CD14-positive monocyte (primary cell): ENCODE measurements around the gene BCDIN3D. TPM values are rescaled to one million over a fixed set of nuclear protein-coding genes. Genes with fewer than 3 reads are reported as not detected.

Experiments
- DNase-seq, 3 donors: peaks; one replicate each; pipeline ENCODE4 v3.0.0-alpha.2; 2011 to 2022
- H2AFZ ChIP-seq: 2 replicates; pipeline ENCODE4 v1.6.0; 2012; ENCODE audit warnings: mild to moderate bottlenecking, low read depth, low read length, inconsistent platforms; ENCODE audit not compliant: insufficient read depth, poor library complexity, severe bottlenecking
- H3K27ac ChIP-seq, 2 donors: 1 replicate in 1 of 2; 2 replicates in 1 of 2; pipeline ENCODE4 v1.5.1; 2012 to 2013; ENCODE audit warnings: low read length in 2 of 2, control low read depth in 1 of 2, inconsistent platforms in 1 of 2, low read depth in 1 of 2, mild to moderate bottlenecking in 1 of 2
- H3K27me3 ChIP-seq, 2 donors: one replicate each; pipeline versions ENCODE4 v1.6.0 to v1.6.1; 2011 to 2013; ENCODE audit warnings: low read length in 2 of 2; ENCODE audit not compliant: control insufficient read depth in 2 of 2, insufficient read depth in 2 of 2
- H3K36me3 ChIP-seq, 2 donors: replicated peaks in 1 of 2; 1 replicate in 1 of 2; 2 replicates in 1 of 2; pipeline versions ENCODE4 v1.5.1 to v1.6.1; 2012 to 2013; ENCODE audit warnings: low read length in 2 of 2, control low read depth in 1 of 2, inconsistent platforms in 1 of 2, mild to moderate bottlenecking in 1 of 2; ENCODE audit not compliant: insufficient read depth in 2 of 2, control insufficient read depth in 1 of 2
- H3K4me1 ChIP-seq, 2 donors: 1 replicate in 1 of 2; 2 replicates in 1 of 2; pipeline versions ENCODE4 v1.5.1 to v1.6.1; 2012 to 2013; ENCODE audit warnings: low read length in 2 of 2, control low read depth in 1 of 2, inconsistent platforms in 1 of 2, mild to moderate bottlenecking in 1 of 2, moderate library complexity in 1 of 2; ENCODE audit not compliant: insufficient read depth in 2 of 2, control insufficient read depth in 1 of 2
- H3K4me2 ChIP-seq: replicated peaks from 2 replicates; pipeline ENCODE3; 2012; ENCODE audit warnings: low read length, moderate library complexity, mild to moderate bottlenecking; ENCODE audit not compliant: poor library complexity, severe bottlenecking; ENCODE audit errors: extremely low read depth
- H3K4me3 ChIP-seq, 3 experiments: fragments of 200-600 bp in 1 of 3; sonication (generic) in 1 of 3; replicated peaks in 1 of 3; 1 replicate in 2 of 3; 2 replicates in 1 of 3; pipeline ENCODE4 v1.5.1; 2011 to 2013; ENCODE audit warnings: low read length in 3 of 3, mild to moderate bottlenecking in 3 of 3, control low read depth in 2 of 3, low read depth in 2 of 3, inconsistent platforms in 1 of 3, moderate library complexity in 1 of 3
- H3K79me2 ChIP-seq: 2 replicates; pipeline ENCODE4 v1.6.0; 2012; ENCODE audit warnings: mild to moderate bottlenecking, control low read depth, inconsistent platforms, low read length, moderate library complexity; ENCODE audit not compliant: insufficient read depth
- H3K9ac ChIP-seq: 2 replicates; pipeline ENCODE4 v1.6.0; 2017; ENCODE audit warnings: low read length, mild to moderate bottlenecking; ENCODE audit not compliant: insufficient read depth, poor library complexity, severe bottlenecking
- H3K9me3 ChIP-seq, 2 donors: replicated peaks in 1 of 2; 1 replicate in 1 of 2; 2 replicates in 1 of 2; pipeline versions ENCODE4 v1.5.1 to v1.6.1; 2012 to 2013; ENCODE audit warnings: low read length in 2 of 2, control low read depth in 1 of 2; ENCODE audit not compliant: control insufficient read depth in 1 of 2, insufficient read depth in 1 of 2
- H4K20me1 ChIP-seq: 2 replicates; pipeline ENCODE4 v1.6.0; 2012; ENCODE audit warnings: mild to moderate bottlenecking, low read length, control low read depth, moderate library complexity; ENCODE audit not compliant: insufficient read depth
- H3K27ac Mint-ChIP-seq, 7 donors: one replicate each; pipeline ENCODE4 v1.8.0; 2020; ENCODE audit warnings: mild to moderate bottlenecking in 7 of 7, mixed read lengths in 7 of 7, moderate library complexity in 6 of 7, inconsistent platforms in 2 of 7
- H3K27me3 Mint-ChIP-seq, 3 donors: one replicate each; pipeline ENCODE4 v1.8.0; 2021 to 2022; ENCODE audit warnings: low read depth in 3 of 3, mild to moderate bottlenecking in 3 of 3, mixed read lengths in 3 of 3, moderate library complexity in 3 of 3, inconsistent platforms in 1 of 3
- H3K36me3 Mint-ChIP-seq, 2 donors: one replicate each; pipeline ENCODE4 v1.8.0; 2020; ENCODE audit warnings: mixed read lengths in 2 of 2, inconsistent platforms in 1 of 2, mild to moderate bottlenecking in 1 of 2
- H3K4me1 Mint-ChIP-seq: one replicate; pipeline ENCODE4 v1.8.0; 2020; ENCODE audit warnings: mild to moderate bottlenecking, mixed read lengths
- H3K4me3 Mint-ChIP-seq, 2 donors: one replicate each; pipeline ENCODE4 v1.8.0; 2020; ENCODE audit warnings: mild to moderate bottlenecking in 2 of 2, mixed read lengths in 2 of 2, moderate library complexity in 1 of 2
- H3K9me3 Mint-ChIP-seq, 7 donors: one replicate each; pipeline ENCODE4 v1.8.0; 2020 to 2022; ENCODE audit warnings: mixed read lengths in 7 of 7, mild to moderate bottlenecking in 6 of 7, moderate library complexity in 6 of 7, inconsistent platforms in 2 of 7
- CTCF ChIP-seq: fragments of 200-600 bp; IDR thresholded peaks from one replicate; pipeline ENCODE4 v1.8.0; 2022; ENCODE audit warnings: antibody characterized with exemption, mild to moderate bottlenecking
- WGBS: methylation state at CpG from one replicate; pipeline ENCODE4 v1.1.5; 2013; ENCODE audit warnings: missing lambda C conversion rate; ENCODE audit not compliant: insufficient coverage; 5-methylcytosine and 5-hydroxymethylcytosine counted together
- intact Hi-C, 2 donors: fragments of 100-400 bp; cut with micrococcal nuclease; formaldehyde crosslinking; loops; one replicate each; pipeline versions ENCODE4 v1.15.0 to v1.15.1; 2023
- polyA plus RNA-seq, 3 donors: library from polyadenylated mRNA; depleted of rRNA in 1 of 3; unstranded in 2 of 3; stranded (reverse) in 1 of 3; fragments of 300-500 nt in 2 of 3; fragments of >200 nt in 1 of 3; fragmentation: Illumina TruSeq in 2 of 3; gene quantifications; 1 replicate in 2 of 3; 2 replicates in 1 of 3; pipeline ENCODE4 v1.2.3, GENCODE V29; 2012 to 2021

The BCDIN3D gene
- polyA plus RNA-seq, 3 donors = 0.71 to 1.2 (median 1.0) TPM

GRCh38 chr12:49878021-49878420 is 35.1 kb upstream of the BCDIN3D start:
- Histone ChIP-seq H3K9ac (no peak overlapping the region), H4K20me1 (no peaks in the 10 kb centered on the region), H3K4me3 (no peak overlapping the region), H3K9me3 (peaks cover 0 to 9% of the 10 kb centered on the region in 2 donors), H3K79me2 (no peaks in the 10 kb centered on the region), H3K27me3 (no peaks in the 10 kb centered on the region), H3K27ac (no peak overlapping the region), H3K36me3 (no peaks in the 10 kb centered on the region), H2AFZ (no peak overlapping the region), H3K4me2 (no peak overlapping the region), H3K4me1 (no peaks in the 10 kb centered on the region)
- Mint-ChIP-seq H3K27me3 (peaks cover 3 to 12% (median 7%) of the 10 kb centered on the region in 3 donors), H3K4me1 (no peaks in the 10 kb centered on the region), H3K9me3 (peaks cover 0 to 19% (median 7%) of the 10 kb centered on the region in 7 donors), H3K4me3 (no peak overlapping the region), H3K27ac (no peak overlapping the region), H3K36me3 (no peaks in the 10 kb centered on the region)
- TF ChIP-seq CTCF = no peak
- no CpG with 5 or more reads among the region's 2 CpGs for WGBS
- no peak for DNase-seq
- intact Hi-C loops = no loop called here

- H3K4me1 Mint-ChIP-seq = no peaks in the 10 kb centered on the region
- no peak for DNase-seq
- WGBS = 100% methylated on average over 1 of the region's 5 CpGs
These were observed 34.2 kb upstream of the BCDIN3D start for GRCh38 chr12:49877066-49877465.

More at GRCh38 chr12:49877066-49877465, 34.2 kb upstream of the BCDIN3D start:
- Mint-ChIP-seq H3K27ac (no peak overlapping the region), H3K36me3 (no peaks in the 10 kb centered on the region), H3K4me3 (no peak overlapping the region), H3K9me3 (peaks cover 0 to 19% (median 7%) of the 10 kb centered on the region in 7 donors), H3K27me3 (peaks cover 3 to 6% (median 5%) of the 10 kb centered on the region in 3 donors)
- no peaks in the 10 kb centered on the region for H3K4me1 ChIP-seq
- intact Hi-C loops = no loop called here
- no peaks in the 10 kb centered on the region for H3K36me3 ChIP-seq
- peaks cover 0 to 9% of the 10 kb centered on the region in 2 donors for H3K9me3 ChIP-seq
- no peaks in the 10 kb centered on the region for H4K20me1 ChIP-seq
- H3K9ac ChIP-seq = no peak overlapping the region
- H3K79me2 ChIP-seq = no peaks in the 10 kb centered on the region
- no peak overlapping the region for H3K4me3 ChIP-seq
- TF ChIP-seq CTCF = no peak
- H3K27me3 ChIP-seq = no peaks in the 10 kb centered on the region
- no peak overlapping the region for H3K4me2 ChIP-seq
- no peak overlapping the region for H3K27ac ChIP-seq
- no peak overlapping the region for H2AFZ ChIP-seq
